GM23338 (cell line): ENCODE measurements around the gene SH2D5.

Experiments
- CREB1 ChIP-seq: fragments of 250-450 bp; sonication (Bioruptor Pico); IDR thresholded peaks from 2 replicates; pipeline ENCODE4 v1.5.0; 2020; ENCODE audit warnings: low read depth, mild to moderate bottlenecking, moderate library complexity
- ETS1 ChIP-seq: IDR thresholded peaks from 2 replicates; pipeline ENCODE4 v1.6.1; 2016; ENCODE audit warnings: antibody characterized with exemption
- EZH2 ChIP-seq: fragments of 200-600 bp; sonication (generic); IDR thresholded peaks from one replicate; pipeline ENCODE4 v1.8.0; 2017; ENCODE audit warnings: antibody characterized with exemption, mild to moderate bottlenecking, low read depth; ENCODE audit not compliant: unreplicated experiment
- EZH2phosphoT487 ChIP-seq: fragments of 200-600 bp; sonication (generic); IDR thresholded peaks from one replicate; pipeline ENCODE4 v1.8.1; 2018; ENCODE audit warnings: antibody characterized with exemption; ENCODE audit not compliant: unreplicated experiment
- JUNB ChIP-seq: IDR thresholded peaks from one replicate; pipeline ENCODE4 v1.6.1; 2016; ENCODE audit warnings: antibody characterized with exemption; ENCODE audit not compliant: unreplicated experiment
- NANOG ChIP-seq: IDR thresholded peaks from 2 replicates; pipeline ENCODE4 v1.6.1; 2016; ENCODE audit warnings: antibody characterized with exemption, borderline replicate concordance
- POLR2AphosphoS5 ChIP-seq: IDR thresholded peaks from 2 replicates; pipeline ENCODE4 v1.6.1; 2016; ENCODE audit warnings: antibody characterized with exemption, low read depth
- STAT1 ChIP-seq: IDR thresholded peaks from one replicate; pipeline ENCODE4 v1.6.1; 2016; ENCODE audit warnings: antibody characterized with exemption; ENCODE audit not compliant: unreplicated experiment
- ZNF331 ChIP-seq: fragments of 250-450 bp; sonication (Bioruptor Pico); IDR thresholded peaks from 2 replicates; pipeline ENCODE4 v1.5.0; 2020; ENCODE audit warnings: low read depth, mild to moderate bottlenecking, moderate library complexity
- TF ChIP-seq, protein P1 (sequence below), 2 experiments: fragments of 200-600 bp in 1 of 2; sonication (generic) in 1 of 2; conservative IDR thresholded peaks; 2 replicates each; pipeline versions ENCODE4 v1.5.1 to v1.6.1; 2016 to 2017; ENCODE audit warnings: antibody characterized with exemption in 2 of 2, low read depth in 2 of 2, mild to moderate bottlenecking in 2 of 2, moderate library complexity in 1 of 2
- TF ChIP-seq, protein P2 (sequence below): IDR thresholded peaks from one replicate; pipeline ENCODE4 v1.6.1; 2018; ENCODE audit warnings: antibody characterized with exemption; ENCODE audit not compliant: unreplicated experiment

DNA sequence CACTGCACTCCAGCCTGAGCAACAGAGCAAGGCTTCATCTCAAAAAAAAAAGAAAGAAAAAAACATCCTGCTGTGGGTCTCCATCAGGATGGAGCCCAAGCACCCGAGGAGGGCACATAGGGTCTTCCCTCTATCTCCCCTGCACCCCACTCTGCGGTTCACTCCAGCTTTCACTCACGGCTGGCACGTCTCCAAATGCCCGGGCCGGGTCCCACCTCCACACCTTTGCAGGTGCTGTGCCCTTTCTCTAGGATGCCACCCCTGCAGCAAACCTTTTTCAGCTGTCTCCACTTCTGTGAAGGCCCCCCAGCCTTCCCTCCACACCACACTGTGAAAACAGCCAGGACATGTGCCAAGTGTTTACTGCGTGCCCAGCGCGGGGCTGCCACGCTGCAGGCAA is 48.9 kb downstream of the SH2D5 start:
- TF ChIP-seq JUNB (no peak), EZH2 (no peak), EZH2phosphoT487 (no peak), POLR2AphosphoS5 (no peak), STAT1 (no peak), CREB1 (CRISPR knock-in tag) (no peak), ETS1 (no peak), ZNF331 (CRISPR knock-in tag) (no peak), NANOG (no peak)
- TF ChIP-seq, protein P1, sequence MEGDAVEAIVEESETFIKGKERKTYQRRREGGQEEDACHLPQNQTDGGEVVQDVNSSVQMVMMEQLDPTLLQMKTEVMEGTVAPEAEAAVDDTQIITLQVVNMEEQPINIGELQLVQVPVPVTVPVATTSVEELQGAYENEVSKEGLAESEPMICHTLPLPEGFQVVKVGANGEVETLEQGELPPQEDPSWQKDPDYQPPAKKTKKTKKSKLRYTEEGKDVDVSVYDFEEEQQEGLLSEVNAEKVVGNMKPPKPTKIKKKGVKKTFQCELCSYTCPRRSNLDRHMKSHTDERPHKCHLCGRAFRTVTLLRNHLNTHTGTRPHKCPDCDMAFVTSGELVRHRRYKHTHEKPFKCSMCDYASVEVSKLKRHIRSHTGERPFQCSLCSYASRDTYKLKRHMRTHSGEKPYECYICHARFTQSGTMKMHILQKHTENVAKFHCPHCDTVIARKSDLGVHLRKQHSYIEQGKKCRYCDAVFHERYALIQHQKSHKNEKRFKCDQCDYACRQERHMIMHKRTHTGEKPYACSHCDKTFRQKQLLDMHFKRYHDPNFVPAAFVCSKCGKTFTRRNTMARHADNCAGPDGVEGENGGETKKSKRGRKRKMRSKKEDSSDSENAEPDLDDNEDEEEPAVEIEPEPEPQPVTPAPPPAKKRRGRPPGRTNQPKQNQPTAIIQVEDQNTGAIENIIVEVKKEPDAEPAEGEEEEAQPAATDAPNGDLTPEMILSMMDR (conservative IDR thresholded peaks at IDR 0.05; ENCODE audit: low read depth in 2 of 2) = no peak
- TF ChIP-seq, protein P2, sequence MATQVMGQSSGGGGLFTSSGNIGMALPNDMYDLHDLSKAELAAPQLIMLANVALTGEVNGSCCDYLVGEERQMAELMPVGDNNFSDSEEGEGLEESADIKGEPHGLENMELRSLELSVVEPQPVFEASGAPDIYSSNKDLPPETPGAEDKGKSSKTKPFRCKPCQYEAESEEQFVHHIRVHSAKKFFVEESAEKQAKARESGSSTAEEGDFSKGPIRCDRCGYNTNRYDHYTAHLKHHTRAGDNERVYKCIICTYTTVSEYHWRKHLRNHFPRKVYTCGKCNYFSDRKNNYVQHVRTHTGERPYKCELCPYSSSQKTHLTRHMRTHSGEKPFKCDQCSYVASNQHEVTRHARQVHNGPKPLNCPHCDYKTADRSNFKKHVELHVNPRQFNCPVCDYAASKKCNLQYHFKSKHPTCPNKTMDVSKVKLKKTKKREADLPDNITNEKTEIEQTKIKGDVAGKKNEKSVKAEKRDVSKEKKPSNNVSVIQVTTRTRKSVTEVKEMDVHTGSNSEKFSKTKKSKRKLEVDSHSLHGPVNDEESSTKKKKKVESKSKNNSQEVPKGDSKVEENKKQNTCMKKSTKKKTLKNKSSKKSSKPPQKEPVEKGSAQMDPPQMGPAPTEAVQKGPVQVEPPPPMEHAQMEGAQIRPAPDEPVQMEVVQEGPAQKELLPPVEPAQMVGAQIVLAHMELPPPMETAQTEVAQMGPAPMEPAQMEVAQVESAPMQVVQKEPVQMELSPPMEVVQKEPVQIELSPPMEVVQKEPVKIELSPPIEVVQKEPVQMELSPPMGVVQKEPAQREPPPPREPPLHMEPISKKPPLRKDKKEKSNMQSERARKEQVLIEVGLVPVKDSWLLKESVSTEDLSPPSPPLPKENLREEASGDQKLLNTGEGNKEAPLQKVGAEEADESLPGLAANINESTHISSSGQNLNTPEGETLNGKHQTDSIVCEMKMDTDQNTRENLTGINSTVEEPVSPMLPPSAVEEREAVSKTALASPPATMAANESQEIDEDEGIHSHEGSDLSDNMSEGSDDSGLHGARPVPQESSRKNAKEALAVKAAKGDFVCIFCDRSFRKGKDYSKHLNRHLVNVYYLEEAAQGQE = no peak
